Measurements from ENCODE around the gene YPEL2.
"Not testable (repeated sequence)": the region's sequence is repeated elsewhere in the genome, so short reads cannot be mapped to it uniquely, and the experiment has no call there.

YPEL2 gene, protein sequence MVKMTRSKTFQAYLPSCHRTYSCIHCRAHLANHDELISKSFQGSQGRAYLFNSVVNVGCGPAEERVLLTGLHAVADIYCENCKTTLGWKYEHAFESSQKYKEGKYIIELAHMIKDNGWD

DNA sequence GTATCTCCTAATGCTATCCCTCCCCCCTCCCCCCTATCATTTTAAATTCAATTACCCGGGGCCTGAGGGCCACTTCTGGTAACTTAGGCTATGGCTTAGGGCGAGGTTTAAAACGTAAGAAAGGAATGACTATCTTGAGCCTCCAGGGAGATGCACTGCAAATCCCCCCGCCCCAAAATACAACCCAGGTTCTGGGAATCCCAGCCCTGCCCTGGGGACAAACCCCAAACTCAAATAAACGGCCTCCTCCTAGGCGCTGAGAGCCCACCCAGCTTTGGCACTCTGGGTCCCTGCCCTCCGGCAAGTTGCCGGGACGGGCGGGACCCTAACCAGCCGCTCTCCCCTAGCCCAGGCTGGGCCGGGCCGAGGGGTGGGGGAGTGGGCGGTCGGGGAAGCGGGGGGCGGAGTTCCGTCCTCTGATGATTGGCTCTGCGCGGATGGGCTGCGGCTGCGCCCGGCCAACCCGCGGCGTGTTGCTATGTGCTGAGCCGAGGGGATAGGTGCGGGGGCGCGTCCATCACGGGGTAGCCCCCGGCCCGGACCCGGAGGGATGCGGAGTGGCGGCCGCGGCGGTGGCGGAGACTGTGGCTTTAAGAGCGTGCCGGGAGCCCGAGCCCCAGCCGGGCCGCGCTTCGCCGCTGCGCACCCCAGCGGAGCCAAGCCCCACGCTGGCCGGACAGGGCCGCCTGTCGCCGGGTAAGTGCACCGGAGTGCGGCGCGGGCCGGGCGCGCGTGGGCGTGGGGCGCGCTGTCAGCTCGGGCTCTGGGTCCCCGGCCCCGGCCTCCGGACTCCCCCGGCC, at the start of gene YPEL2:
Gene YPEL2 (plus strand): TSS at position 527 of the 800 bp plus-strand sequence. CDS start 21,755 bp downstream, outside the sequence.
- DNase-seq (ENCODE audit: low read depth in 2 of 2) = peak; percentile 72 to 74

DNA sequence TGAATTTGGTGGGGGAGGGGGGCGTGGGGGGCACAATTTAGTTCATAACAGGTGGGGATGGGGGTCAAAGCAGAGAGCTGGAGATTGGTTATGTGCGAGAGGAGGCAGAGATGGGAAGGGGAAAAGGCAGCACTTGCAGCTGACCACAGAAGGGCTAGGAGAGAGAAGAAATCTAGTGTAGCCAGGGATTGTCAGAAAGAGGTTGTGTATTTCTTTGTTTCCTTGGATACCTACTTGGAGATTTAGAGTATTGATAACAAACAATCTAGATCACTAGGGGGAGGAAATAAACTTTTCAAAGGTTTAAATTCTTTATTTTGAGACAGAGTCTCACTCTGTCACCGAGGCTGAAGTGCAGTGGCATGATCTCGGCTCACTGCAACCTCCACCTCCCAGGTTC, 47.1 kb upstream of the YPEL2 start:
- DNase-seq (ENCODE audit: low read depth in 2 of 2) = no peak

DNA sequence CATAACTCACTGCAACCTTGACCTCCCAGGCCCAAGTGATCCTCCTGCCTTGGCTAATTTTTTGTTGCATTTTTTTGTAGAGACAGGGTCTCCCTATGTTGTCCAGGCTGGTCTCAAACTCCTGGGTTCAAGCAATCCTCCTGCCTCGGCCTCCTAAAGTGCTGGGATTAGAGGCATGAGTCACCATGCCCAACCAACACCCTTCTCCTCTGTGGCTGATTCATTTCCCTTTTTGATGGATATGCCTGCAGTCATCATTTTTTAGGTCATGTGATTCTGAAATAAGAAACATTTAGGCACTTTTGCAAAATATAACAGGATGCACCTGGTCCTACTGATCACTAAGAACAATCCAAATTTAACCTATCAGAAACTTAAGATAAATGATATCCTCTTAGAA, 44.0 kb upstream of the YPEL2 start:
- DNase-seq (ENCODE audit: low read depth in 2 of 2) = no peak

DNA sequence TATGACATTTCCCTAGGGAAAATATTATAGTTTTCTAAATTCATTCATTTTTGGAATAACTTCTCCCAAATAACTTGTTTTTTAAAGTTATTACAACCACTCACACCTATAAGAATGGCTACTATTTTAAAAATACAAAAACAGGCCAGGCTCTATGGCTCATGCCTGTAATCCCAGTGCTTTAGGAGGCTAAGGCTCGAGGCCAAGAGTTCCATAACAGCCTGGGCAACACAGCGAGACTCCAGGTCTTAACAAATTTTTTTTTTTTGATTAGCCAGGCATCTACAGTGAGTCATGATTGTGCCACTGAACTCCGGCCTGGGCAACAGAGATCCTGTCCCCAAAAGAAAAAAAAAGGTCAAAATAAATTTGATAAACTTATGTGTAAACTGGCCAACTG, 43.6 kb upstream of the YPEL2 start:
- no peak for DNase-seq (ENCODE audit: low read depth in 2 of 2)

GRCh38 chr17:59289981-59290301, 41.5 kb upstream of the YPEL2 start:
- no peak for DNase-seq (ENCODE audit: low read depth in 2 of 2)

DNA sequence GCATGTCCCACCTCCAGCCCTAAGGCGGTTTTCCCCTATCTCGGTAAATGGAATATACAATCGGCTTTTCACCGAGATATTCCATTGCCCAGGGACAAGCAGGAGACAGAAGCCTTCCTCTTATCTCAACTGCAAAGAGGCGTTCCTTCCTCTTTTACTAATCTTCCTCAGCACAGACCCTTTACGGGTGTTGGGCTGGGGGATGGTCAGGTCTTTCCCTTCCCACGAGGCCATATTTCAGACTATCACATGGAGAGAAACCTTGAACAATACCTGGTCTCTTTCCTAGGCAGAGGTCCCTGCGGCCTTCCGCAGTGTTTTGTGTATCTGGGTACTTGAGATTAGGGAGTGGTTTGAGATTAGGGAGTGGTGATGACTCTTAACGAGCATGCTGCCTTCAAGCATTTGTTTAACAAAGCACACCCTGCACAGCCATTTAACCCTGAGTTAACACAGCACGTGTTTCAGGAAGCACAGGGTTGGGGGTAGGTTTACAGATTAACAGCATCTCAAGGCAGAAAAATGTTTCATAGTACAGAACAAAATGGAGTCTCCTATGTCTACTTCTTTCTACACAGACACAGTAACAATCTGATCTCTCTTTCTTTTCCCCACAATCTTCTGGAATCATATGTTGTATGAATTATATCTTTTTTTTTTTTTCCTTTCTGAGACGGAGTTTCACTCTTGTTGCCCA, 41.0 kb upstream of the YPEL2 start:
- not testable (repeated sequence) for DNase-seq (ENCODE audit: low read depth in 2 of 2)

- DNase-seq (ENCODE audit: low read depth in 2 of 2) = no peak
Measured at GRCh38 chr17:59292174-59292523, 39.3 kb upstream of the YPEL2 start.

DNA sequence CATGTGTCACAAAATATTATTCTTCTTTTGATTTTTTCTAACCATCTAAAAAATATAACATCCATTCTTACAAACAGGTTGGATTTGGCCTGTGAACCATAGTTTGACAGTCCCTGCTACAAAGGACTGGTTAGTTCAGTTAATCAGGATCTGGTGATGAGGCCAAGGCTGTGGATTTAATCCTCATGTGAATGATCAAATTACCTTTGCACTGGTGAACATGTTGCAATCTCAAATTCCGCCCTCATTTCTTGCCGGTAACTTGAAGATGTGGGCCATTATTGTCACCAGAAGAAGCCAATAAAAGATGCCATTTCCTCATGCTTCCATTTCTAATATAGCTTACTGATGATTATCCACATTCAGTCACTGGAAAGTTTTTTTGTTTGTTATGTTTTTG, 35.3 kb upstream of the YPEL2 start:
- no peak for DNase-seq (ENCODE audit: low read depth in 2 of 2)

GRCh38 chr17:59298521-59298920, 32.9 kb upstream of the YPEL2 start:
- DNase-seq (ENCODE audit: low read depth in 2 of 2) = no peak

DNA sequence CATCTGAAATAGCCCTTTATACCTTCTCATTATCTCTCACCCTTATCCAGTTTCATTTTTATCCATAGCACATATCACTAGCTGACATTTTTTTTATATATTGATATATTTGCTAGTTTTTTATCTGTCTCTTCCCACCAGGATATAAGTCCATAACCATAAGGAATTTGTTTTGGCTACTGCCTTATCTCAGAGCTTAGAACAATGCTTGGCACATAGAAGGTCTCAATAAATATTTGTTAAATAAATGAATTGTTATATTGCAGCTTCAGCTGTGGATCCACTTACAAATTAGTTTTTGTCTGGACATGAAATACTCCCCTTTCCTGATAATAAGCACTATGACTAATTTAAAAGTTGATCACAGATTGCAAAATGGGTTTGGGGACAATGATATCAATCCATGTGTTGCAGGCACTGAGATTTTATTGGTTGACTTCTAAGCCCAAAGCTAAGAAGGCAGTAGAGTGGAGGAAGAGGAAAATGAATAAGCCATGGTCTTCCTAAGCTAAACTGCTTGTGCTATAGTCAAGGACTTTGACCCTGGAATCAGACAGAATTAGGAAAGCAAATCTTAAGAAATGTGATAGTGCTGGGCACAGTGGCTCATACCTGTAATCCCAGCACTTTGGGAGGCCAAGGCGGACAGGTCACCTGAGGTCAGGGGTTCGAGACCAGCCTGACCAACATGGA, 31.9 kb upstream of the YPEL2 start:
- no peak for DNase-seq (ENCODE audit: low read depth in 2 of 2)

GRCh38 chr17:59300941-59301340, 30.5 kb upstream of the YPEL2 start:
- DNase-seq (ENCODE audit: low read depth in 2 of 2) = no peak

- no peak for DNase-seq (ENCODE audit: low read depth in 2 of 2)
Measured at GRCh38 chr17:59304811-59305210, 26.6 kb upstream of the YPEL2 start.

DNA sequence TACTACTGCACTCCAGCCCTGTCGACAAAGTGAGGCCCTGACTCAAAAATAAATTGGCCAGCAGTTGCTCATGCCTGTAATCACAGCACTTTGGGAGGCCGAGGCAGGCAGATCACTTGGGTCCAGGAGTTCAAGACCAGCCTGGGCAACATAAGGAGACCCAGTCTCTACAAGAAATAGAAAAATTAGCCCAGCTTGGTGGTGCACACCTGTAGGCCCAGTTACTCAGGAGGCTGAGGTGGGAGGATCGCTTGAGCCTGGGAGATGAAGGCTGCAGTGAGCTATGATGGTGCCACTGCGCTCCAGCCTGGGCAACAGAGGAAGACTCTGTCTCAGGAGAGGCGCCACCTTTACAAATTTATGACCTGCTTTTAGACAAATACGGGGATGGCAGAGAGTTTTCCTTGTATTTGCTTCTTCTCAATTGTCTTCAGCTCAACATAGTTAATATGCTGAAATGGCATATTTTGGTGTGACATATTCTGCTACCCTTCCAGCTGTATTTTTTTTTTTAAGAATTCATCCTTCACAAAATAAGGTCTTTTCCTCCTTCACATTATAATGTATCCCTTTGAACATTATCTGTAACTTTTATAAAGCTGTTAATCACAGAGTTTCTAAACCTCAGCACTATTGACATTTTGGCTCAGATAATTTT, 21.1 kb upstream of the YPEL2 start:
- DNase-seq (ENCODE audit: low read depth in 2 of 2) = no peak

GRCh38 chr17:59311051-59311468, 20.4 kb upstream of the YPEL2 start:
- no peak for DNase-seq (ENCODE audit: low read depth in 2 of 2)

DNA sequence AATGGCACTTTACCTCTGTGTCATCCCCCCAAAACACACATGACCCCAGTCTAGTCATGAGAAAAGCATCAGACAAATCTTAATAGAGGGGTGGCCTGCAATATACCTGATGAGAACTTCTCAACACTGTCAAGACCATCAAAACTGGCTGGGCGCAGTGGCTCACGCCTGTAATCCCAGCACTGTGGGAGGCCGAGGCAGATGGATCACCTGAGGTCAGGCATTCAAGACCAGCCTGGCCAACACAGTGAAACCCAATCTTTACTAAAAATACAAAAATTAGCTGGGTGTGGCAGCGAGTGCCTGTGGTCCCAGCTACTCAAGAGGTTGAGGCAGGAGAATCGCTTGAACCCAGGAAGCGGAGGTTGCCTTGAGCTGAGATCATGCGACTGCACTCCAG, 19.9 kb upstream of the YPEL2 start:
- not testable (repeated sequence) for DNase-seq (ENCODE audit: low read depth in 2 of 2)

- no peak for DNase-seq (ENCODE audit: low read depth in 2 of 2)
Measured at GRCh38 chr17:59315866-59316265, 15.6 kb upstream of the YPEL2 start.

- no peak for DNase-seq (ENCODE audit: low read depth in 2 of 2)
Measured at GRCh38 chr17:59327121-59327980, 4.1 kb upstream of the YPEL2 start.

GRCh38 chr17:59327981-59328290, 3.5 kb upstream of the YPEL2 start:
- no peak for DNase-seq (ENCODE audit: low read depth in 2 of 2)

DNA sequence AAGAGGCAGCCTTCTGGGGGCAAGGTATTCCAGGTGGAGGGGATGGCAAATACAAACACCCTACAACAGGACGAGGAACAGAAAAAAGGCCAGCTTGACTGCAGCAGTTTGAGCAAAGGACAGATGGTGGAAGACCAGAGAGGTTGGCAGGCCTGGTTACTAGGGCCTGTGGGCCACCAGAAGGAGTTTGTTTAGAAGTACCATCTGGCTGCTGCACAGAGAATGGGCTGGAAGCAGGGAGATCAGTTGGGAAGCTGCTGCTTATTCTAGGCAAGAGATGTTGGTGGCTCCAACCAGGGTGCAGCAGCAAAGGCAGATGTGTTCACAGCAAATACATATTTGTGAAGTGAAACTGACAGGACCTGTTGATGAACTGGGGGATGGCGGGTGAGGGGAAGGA, 2.9 kb upstream of the YPEL2 start:
- DNase-seq (ENCODE audit: low read depth in 2 of 2) = no peak

- no peak for DNase-seq (ENCODE audit: low read depth in 2 of 2)
Measured at GRCh38 chr17:59329176-59330052, 2.0 kb upstream of the YPEL2 start.
